NCI-H446 treated with DMSO at 0.1 percent for 48 hours (cell line): ENCODE data around the gene HDAC10.
A peak's percentile ranks its signal among the peaks of the same experiment; 100 is the strongest.

Experiments used
- DNase-seq: peaks from one replicate; lab custom pipeline; 2025; lab: John Stamatoyannopoulos, UW

Gene HDAC10

DNA sequence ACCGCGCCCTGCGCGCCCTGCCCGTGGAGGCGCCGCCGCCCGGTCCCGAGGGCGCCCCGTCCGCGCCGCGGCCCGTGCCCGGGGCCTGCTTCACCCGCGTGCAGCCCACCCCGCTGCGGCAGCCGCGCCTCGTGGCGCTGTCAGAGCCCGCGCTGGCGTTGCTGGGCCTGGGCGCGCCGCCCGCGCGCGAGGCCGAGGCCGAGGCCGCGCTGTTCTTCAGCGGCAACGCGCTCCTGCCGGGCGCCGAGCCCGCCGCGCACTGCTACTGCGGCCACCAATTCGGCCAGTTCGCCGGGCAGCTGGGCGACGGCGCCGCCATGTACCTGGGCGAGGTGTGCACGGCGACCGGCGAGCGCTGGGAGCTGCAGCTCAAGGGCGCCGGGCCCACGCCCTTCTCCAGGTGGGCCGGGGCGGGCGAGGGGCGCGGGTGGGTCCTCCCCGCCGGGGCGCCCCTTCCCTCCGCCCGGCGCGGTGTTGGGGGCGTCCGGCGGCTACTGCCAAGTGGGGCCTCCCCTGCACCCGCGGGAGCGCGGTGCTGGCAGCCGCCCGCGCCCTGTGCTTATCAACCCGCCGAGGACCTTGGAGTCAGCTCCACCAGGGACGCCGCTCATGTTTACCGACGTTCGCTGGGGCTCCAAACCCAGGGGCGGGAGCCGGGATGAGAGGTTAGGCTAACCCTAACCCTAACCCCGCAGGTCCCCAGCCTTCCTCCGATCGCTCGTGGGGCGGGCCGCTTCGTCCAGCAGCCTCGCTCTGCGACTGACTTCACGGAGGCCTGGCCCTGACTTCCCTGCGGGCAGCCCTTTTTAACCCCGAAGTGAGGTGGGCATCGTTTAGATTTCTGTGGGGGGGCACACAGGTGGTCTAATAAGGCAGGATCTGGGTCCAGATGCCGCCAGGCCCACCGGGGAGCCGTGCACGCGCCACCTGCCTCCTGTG, 49.6 kb downstream of the HDAC10 start:
- DNase-seq, result no peak

DNA sequence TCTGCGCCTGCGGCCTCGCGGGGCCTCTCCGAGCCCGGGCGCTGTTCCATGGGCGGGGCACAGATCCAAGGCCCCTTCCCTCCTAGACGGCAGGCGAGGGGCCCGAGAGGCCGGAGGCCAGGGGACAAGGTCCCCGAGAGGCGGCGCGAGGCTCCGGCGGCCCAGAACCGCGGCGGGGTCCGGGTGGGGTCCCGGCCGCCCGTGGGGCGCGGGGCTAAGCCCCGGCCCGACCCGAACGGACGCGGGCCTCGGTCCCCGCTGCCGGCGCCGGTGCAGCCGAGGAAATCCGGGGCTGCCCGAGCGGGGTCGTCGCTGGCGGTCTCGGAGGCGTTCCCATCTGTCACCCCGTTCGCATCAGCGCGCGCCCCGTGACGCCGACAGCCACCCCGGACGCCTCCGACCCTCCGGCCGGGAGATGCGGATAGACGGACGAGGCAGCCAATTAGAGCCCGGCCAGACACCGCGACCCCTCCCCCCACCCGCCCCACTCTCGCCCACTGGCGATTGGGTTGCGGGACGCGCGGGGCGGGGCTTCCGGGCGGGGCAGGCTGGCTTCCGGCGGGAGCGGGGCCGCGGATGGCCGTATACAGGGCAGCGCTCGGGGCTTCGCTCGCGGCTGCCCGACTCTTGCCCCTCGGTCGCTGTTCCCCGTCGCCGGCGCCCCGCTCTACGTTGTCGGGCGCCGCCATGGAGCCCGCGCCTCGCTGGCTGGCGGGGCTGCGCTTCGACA, 50.4 kb downstream of the HDAC10 start, which contains the start of gene SELENOO:
Gene SELENOO, plus strand, starts transcription at position 551 of the 730 bp plus-strand sequence. Its CDS starts 26 bp downstream, at position 577.
- peak; percentile 73 for DNase-seq

GRCh38 chr22:50199829-50200460, 51.1 kb downstream of the HDAC10 start:
- no peak for DNase-seq

DNA sequence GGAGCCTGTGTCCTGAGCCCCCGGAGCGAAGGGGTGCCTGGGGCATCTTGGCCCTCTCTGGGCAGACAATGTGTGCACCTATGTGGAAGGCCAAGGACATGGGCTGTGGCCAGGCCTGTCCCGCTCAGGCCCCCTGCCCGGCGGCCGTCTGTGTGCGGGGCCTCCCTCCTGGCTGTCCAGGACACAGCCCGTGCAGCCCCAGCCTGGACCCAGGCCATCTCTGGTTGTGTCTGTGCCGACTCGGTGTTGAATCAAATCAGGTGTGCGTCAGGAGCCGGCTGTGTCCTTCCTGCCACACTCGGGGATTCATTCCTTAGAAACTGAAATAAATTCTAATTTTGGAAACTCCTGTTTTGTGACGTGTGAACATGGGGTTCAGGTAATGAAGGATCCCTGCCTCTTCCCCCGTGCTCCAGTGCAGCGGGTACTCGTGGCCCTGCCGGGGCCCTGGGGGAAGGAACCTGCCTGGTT, 51.8 kb downstream of the HDAC10 start:
- DNase-seq, result no peak

- DNase-seq, result no peak
Measured at GRCh38 chr22:50198624-50199017, 52.4 kb downstream of the HDAC10 start.

DNA sequence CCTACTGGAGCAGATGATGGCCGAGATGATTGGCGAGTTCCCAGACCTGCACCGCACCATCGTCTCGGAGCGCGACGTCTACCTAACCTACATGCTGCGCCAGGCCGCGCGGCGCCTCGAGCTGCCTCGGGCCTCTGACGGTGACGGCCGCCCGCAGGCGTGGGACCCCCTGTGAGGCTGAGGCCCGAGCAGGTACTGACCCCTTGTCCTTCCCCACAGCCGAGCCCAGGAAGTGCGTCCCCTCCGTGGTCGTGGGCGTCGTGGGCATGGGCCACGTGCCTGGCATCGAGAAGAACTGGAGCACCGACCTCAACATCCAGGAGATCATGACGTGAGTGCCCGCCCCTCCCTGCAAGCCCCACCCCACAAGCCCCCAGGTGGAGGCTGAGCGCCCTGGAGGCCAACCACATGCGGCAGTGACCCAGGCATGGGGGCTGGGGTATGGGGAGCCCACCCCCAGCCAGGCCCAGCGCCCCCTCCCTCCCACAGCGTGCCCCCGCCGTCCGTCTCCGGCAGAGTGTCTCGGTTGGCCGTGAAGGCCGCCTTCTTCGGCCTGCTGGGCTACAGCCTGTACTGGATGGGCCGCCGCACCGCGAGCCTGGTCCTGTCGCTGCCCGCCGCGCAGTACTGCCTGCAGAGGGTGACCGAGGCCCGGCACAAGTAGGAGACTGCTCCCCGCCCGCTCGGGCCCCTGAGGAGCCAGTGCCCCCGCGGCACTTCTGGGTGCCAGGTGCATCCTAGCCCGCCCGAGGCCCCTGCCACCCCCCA, 53.0 kb downstream of the HDAC10 start:
- no peak for DNase-seq

GRCh38 chr22:50197000-50197800, 53.9 kb downstream of the HDAC10 start:
- no peak for DNase-seq

DNA sequence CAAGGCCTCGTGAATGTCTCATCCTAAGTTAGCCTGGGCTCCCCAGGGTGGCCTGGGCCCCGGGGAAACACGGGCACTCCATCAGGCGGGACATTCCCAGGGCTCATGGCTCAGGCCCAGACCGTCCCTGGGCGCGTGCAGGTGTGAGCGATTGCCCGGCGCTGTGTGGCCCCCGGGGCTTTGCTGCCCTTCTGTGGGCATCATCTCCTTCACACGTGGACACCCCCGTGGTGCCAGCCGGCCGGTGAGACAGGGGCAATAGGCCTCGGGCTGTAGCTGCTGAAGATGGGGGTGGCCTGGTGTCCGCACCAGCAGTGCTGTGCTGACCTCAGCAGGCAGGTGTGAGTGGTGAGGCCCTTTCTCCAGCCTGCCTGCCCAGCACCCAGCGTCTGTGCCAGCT, 54.8 kb downstream of the HDAC10 start:
- no peak for DNase-seq
